ENCODE data around the gene MTRF1.
"Not testable (repeated sequence)": the region's sequence is repeated elsewhere in the genome, so short reads cannot be mapped to it uniquely, and the experiment has no call there.

Gene MTRF1

GRCh38 chr13:41193919-41194824 lies 69.2 kb downstream of the MTRF1 start, which contains the start of gene KBTBD7:
TSS of gene KBTBD7 (minus strand) at chr13:41194569. CDS start at chr13:41194257, 312 bp downstream.
- H3K36me3 Mint-ChIP-seq (ENCODE audit: low read depth): peaks cover 32% of the 10 kb centered on the region
- peak; percentile 96 for DNase-seq (ENCODE audit: low spot score)
- H3K4me1 Mint-ChIP-seq (ENCODE audit: low read depth): peaks cover 33% of the 10 kb centered on the region
- peak within 1 kb of the TSS; percentile 94 for H3K4me3 Mint-ChIP-seq
- no peaks in the 10 kb centered on the region for H3K9me3 Mint-ChIP-seq
- no peaks in the 10 kb centered on the region for H3K27me3 Mint-ChIP-seq (ENCODE audit: low read depth)
- peak within 1 kb of the TSS; percentile 90 for H3K27ac Mint-ChIP-seq

GRCh38 chr13:41193469-41193868 lies 69.9 kb downstream of the MTRF1 start:
- H3K36me3 Mint-ChIP-seq (ENCODE audit: low read depth): peaks cover 32% of the 10 kb centered on the region
- peak overlapping the region; percentile 90 for H3K27ac Mint-ChIP-seq
- H3K9me3 Mint-ChIP-seq: no peaks in the 10 kb centered on the region
- peak overlapping the region; percentile 94 for H3K4me3 Mint-ChIP-seq
- DNase-seq (ENCODE audit: low spot score): no peak
- peaks cover 33% of the 10 kb centered on the region for H3K4me1 Mint-ChIP-seq (ENCODE audit: low read depth)
- H3K27me3 Mint-ChIP-seq (ENCODE audit: low read depth): no peaks in the 10 kb centered on the region

GRCh38 chr13:41188584-41188983 lies 74.8 kb downstream of the MTRF1 start:
- peaks cover 27% of the 10 kb centered on the region for H3K36me3 Mint-ChIP-seq (ENCODE audit: low read depth)
- no peaks in the 10 kb centered on the region for H3K9me3 Mint-ChIP-seq

GRCh38 chr13:41186481-41186880 lies 76.9 kb downstream of the MTRF1 start:
- Mint-ChIP-seq H3K36me3 (ENCODE audit: low read depth) (peaks cover 16% of the 10 kb centered on the region), H3K9me3 (no peaks in the 10 kb centered on the region), H3K27ac (no peak overlapping the region), H3K4me3 (no peak overlapping the region), H3K27me3 (ENCODE audit: low read depth) (peaks cover 2% of the 10 kb centered on the region), H3K4me1 (ENCODE audit: low read depth) (peaks cover 11% of the 10 kb centered on the region)
- DNase-seq (ENCODE audit: low spot score): no peak

More at GRCh38 chr13:41188584-41188983, 74.8 kb downstream of the MTRF1 start:
- no peak overlapping the region for H3K27ac Mint-ChIP-seq
- peaks cover 27% of the 10 kb centered on the region for H3K4me1 Mint-ChIP-seq (ENCODE audit: low read depth)
- H3K4me3 Mint-ChIP-seq: no peak overlapping the region
- H3K27me3 Mint-ChIP-seq (ENCODE audit: low read depth): peaks cover 2% of the 10 kb centered on the region
- DNase-seq (ENCODE audit: low spot score): no peak

- Mint-ChIP-seq H3K27me3 (ENCODE audit: low read depth) (no peaks in the 10 kb centered on the region), H3K4me3 (no peak overlapping the region), H3K4me1 (ENCODE audit: low read depth) (peaks cover 1% of the 10 kb centered on the region), H3K9me3 (no peaks in the 10 kb centered on the region), H3K27ac (no peak overlapping the region), H3K36me3 (ENCODE audit: low read depth) (no peaks in the 10 kb centered on the region)
- no peak for DNase-seq (ENCODE audit: low spot score)
Measured at GRCh38 chr13:41182231-41182630, 81.1 kb downstream of the MTRF1 start.

- peaks cover 1% of the 10 kb centered on the region for H3K4me1 Mint-ChIP-seq (ENCODE audit: low read depth)
- no peaks in the 10 kb centered on the region for H3K27me3 Mint-ChIP-seq (ENCODE audit: low read depth)
- H3K9me3 Mint-ChIP-seq: peaks cover 19% of the 10 kb centered on the region
- DNase-seq (ENCODE audit: low spot score): no peak
- H3K4me3 Mint-ChIP-seq: no peak overlapping the region
- no peak overlapping the region for H3K27ac Mint-ChIP-seq
- H3K36me3 Mint-ChIP-seq (ENCODE audit: low read depth): peaks cover 2% of the 10 kb centered on the region
Measured at GRCh38 chr13:41179593-41180250, 83.7 kb downstream of the MTRF1 start.

GRCh38 chr13:41178040-41178439 lies 85.3 kb downstream of the MTRF1 start:
- no peak for DNase-seq (ENCODE audit: low spot score)
- H3K27me3 Mint-ChIP-seq (ENCODE audit: low read depth): no peaks in the 10 kb centered on the region
- H3K4me3 Mint-ChIP-seq: no peak overlapping the region
- H3K4me1 Mint-ChIP-seq (ENCODE audit: low read depth): peaks cover 1% of the 10 kb centered on the region
- peaks cover 2% of the 10 kb centered on the region for H3K36me3 Mint-ChIP-seq (ENCODE audit: low read depth)
- H3K27ac Mint-ChIP-seq: no peak overlapping the region
- H3K9me3 Mint-ChIP-seq: peaks cover 25% of the 10 kb centered on the region

- no peak overlapping the region for H3K4me3 Mint-ChIP-seq
- no peak for DNase-seq (ENCODE audit: low spot score)
- H3K9me3 Mint-ChIP-seq: peaks cover 25% of the 10 kb centered on the region
- no peaks in the 10 kb centered on the region for H3K27me3 Mint-ChIP-seq (ENCODE audit: low read depth)
- peaks cover 1% of the 10 kb centered on the region for H3K4me1 Mint-ChIP-seq (ENCODE audit: low read depth)
- H3K27ac Mint-ChIP-seq: no peak overlapping the region
- H3K36me3 Mint-ChIP-seq (ENCODE audit: low read depth): peaks cover 2% of the 10 kb centered on the region
Measured at GRCh38 chr13:41177616-41178015, 85.8 kb downstream of the MTRF1 start.

- H3K27me3 Mint-ChIP-seq (ENCODE audit: low read depth); H3K4me3 Mint-ChIP-seq; H3K36me3 Mint-ChIP-seq (ENCODE audit: low read depth); H3K4me1 Mint-ChIP-seq (ENCODE audit: low read depth); DNase-seq (ENCODE audit: low spot score); H3K27ac Mint-ChIP-seq: not testable (repeated sequence)
- peaks cover 25% of the 10 kb centered on the region for H3K9me3 Mint-ChIP-seq
Measured at GRCh38 chr13:41175576-41175975, 87.8 kb downstream of the MTRF1 start.

Measured in T-helper 2 cell treated with Interferon-gamma antibody and Interleukin-4, amounts not matched to agents 5 μg/mL and 100 μg/mL, for 36 hours (primary cell).